Measurements from ENCODE around the gene PRM2. TPM values are rescaled to one million over a fixed set of nuclear protein-coding genes. Genes with fewer than 3 reads are reported as not detected.

Gene PRM2
- total RNA-seq, 1 donor from 2014 or later, result not detected

DNA sequence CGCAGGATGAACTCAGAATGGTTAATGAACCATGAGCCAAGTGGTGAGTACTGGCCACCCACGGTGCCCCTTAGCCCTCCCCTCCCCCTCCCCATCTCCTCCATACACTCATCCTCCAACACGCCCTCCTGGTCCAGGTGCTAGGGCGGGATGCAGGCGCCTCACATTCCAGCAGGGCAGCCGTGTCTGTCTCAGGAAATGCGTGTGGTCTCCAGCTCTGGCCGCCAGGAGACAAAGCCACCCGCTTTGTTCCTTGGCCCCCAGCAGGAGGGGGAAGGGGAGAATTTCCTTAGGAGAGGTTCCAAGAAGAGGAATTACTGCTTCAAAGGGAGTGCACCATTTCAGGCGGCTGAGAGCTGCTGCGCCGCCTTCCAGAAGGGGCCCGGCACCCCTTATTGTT lies 39.2 kb upstream of the PRM2 start:
- no peak for DNase-seq
- TF ChIP-seq, protein P1, sequence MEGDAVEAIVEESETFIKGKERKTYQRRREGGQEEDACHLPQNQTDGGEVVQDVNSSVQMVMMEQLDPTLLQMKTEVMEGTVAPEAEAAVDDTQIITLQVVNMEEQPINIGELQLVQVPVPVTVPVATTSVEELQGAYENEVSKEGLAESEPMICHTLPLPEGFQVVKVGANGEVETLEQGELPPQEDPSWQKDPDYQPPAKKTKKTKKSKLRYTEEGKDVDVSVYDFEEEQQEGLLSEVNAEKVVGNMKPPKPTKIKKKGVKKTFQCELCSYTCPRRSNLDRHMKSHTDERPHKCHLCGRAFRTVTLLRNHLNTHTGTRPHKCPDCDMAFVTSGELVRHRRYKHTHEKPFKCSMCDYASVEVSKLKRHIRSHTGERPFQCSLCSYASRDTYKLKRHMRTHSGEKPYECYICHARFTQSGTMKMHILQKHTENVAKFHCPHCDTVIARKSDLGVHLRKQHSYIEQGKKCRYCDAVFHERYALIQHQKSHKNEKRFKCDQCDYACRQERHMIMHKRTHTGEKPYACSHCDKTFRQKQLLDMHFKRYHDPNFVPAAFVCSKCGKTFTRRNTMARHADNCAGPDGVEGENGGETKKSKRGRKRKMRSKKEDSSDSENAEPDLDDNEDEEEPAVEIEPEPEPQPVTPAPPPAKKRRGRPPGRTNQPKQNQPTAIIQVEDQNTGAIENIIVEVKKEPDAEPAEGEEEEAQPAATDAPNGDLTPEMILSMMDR (IDR thresholded peaks at IDR 0.05; ENCODE audit: partially characterized antibody, unreplicated experiment), result no peak
- Mint-ChIP-seq H3K27ac (ENCODE audit: unreplicated experiment) (no peak overlapping the region), H3K9me3 (ENCODE audit: unreplicated experiment) (peaks cover under 1% of the 10 kb centered on the region), H3K4me3 (ENCODE audit: unreplicated experiment) (no peak overlapping the region), H3K27me3 (ENCODE audit: unreplicated experiment) (peaks cover 5% of the 10 kb centered on the region), H3K4me1 (ENCODE audit: low read depth, unreplicated experiment) (peaks cover 2% of the 10 kb centered on the region), H3K36me3 (ENCODE audit: unreplicated experiment) (no peaks in the 10 kb centered on the region)

DNA sequence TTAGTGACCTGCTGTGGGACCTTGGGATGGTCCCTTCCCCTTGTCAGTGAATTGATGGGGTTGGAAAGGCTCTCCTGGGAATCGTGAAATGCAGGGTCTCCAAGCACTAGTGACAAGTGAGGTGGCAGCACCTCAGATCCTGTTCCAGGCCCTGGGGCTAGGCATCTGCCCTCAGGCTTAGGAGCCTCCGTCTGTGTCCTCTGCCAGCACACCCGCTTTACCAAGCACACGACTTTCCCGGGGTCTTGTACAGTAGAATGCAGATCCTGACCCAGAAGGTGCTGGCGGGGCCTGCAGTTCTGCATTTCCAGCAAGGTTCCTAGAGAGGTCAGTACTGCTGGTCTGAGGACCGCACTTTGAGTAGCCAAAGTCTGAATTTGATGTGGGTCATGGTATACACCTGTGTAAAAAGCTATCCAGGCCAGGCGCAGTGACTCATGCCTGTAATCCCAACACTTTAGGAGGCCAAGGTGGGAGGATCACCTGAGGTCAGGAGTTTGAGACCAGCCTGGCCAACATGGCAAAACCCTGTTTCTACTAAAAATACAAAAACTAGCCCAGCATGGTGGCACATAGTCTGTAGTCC lies 38.1 kb upstream of the PRM2 start:
- no peak overlapping the region for H3K27ac Mint-ChIP-seq (ENCODE audit: unreplicated experiment)
- DNase-seq, result no peak
- peaks cover 5% of the 10 kb centered on the region for H3K27me3 Mint-ChIP-seq (ENCODE audit: unreplicated experiment)
- H3K9me3 Mint-ChIP-seq (ENCODE audit: unreplicated experiment), result no peaks in the 10 kb centered on the region
- TF ChIP-seq, protein P1 (IDR thresholded peaks at IDR 0.05; ENCODE audit: partially characterized antibody, unreplicated experiment), result no peak
- H3K36me3 Mint-ChIP-seq (ENCODE audit: unreplicated experiment), result no peaks in the 10 kb centered on the region
- no peak overlapping the region for H3K4me3 Mint-ChIP-seq (ENCODE audit: unreplicated experiment)
- peaks cover 4% of the 10 kb centered on the region for H3K4me1 Mint-ChIP-seq (ENCODE audit: low read depth, unreplicated experiment)

DNA sequence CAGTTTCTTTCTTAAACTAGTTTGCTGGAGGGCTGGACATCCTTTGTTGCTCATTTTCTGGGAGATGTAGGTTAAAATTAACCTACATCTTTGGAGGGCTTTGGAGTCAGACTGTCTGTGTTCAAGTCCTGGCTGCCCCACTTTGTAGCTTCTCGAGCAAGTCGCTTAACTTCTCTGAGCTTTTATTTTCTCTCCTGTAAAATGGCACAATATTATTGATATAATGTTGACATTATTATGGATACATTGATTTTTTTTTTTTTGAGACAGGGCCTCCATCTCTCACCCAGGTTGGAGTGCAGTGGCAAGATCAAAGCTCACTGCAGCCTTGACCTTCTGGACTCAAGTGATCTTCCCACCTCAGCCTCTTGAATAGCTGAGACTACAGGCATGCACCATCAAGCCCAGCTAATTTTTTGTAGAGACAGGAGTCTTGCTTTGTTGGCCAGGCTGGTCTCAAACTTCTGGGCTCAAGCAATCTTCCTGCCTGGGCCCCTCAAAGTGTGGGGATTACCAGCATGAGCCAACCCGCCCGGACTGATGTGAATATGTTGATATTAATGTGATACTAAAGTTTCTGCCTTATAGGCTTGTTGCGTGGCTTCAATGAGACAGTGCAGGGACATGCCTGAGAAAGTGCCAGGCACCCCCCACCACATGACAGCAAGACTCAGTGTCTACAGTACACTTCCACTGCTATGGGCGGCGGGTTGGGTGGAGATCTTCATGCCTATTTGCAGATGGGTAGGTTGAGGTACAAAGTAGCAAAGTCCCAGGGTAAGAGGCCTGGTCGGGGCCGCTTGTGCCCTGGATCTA lies 37.4 kb upstream of the PRM2 start:
- Mint-ChIP-seq H3K4me3 (ENCODE audit: unreplicated experiment) (no peak overlapping the region), H3K9me3 (ENCODE audit: unreplicated experiment) (no peaks in the 10 kb centered on the region), H3K27me3 (ENCODE audit: unreplicated experiment) (peaks cover 3% of the 10 kb centered on the region), H3K4me1 (ENCODE audit: low read depth, unreplicated experiment) (peaks cover 4% of the 10 kb centered on the region), H3K36me3 (ENCODE audit: unreplicated experiment) (no peaks in the 10 kb centered on the region), H3K27ac (ENCODE audit: unreplicated experiment) (no peak overlapping the region)
- DNase-seq, result no peak
- TF ChIP-seq, protein P1 (IDR thresholded peaks at IDR 0.05; ENCODE audit: partially characterized antibody, unreplicated experiment), result no peak

DNA sequence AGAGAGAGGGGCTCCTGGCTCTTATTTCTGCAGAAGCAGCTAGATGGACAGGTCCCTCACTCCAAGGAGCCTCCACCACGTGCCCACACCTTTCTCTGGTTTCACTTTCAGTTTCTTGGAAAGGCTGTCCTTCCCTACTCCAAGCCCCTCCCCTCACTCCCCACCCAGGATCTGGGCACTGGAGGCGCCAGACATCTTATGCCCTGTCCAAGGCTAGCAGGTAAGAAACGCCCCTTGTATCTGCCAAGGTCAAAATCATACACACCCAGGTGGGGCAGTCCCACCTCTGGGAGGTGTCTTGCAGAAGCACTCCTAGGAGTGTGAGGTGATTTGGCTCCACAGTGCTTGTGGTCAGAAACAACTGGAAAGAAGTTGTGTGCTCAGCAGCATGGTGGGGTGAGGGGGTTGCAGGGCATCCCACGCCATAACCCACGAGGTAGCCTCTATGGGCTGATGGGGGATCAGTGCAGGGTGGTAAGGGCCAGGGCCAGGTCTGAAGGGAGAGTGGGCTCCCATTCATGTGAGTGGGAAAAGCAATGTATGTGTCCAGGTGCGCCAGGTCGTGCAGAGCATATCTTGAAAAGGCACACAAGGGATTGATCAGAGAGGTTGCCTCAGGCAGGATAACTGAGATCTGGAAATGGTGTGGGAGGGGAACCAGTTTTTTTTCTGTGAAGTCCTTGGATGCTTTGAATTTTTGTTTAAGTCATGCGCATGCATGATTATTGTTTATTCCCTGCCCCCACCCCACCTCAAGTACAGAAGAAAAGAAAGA lies 36.6 kb upstream of the PRM2 start:
- no peak for DNase-seq
- Mint-ChIP-seq H3K27ac (ENCODE audit: unreplicated experiment) (no peak overlapping the region), H3K9me3 (ENCODE audit: unreplicated experiment) (peaks cover 1% of the 10 kb centered on the region), H3K36me3 (ENCODE audit: unreplicated experiment) (no peaks in the 10 kb centered on the region), H3K27me3 (ENCODE audit: unreplicated experiment) (peaks cover 3% of the 10 kb centered on the region), H3K4me1 (ENCODE audit: low read depth, unreplicated experiment) (peaks cover 4% of the 10 kb centered on the region), H3K4me3 (ENCODE audit: unreplicated experiment) (no peak overlapping the region)
- TF ChIP-seq, protein P1 (IDR thresholded peaks at IDR 0.05; ENCODE audit: partially characterized antibody, unreplicated experiment), result no peak

Measured in glutamatergic neuron (in vitro differentiated cells).